Liver (tissue), 9 donors: ENCODE data around the gene KCNMB2. TPM values are rescaled to one million over a fixed set of nuclear protein-coding genes. Genes with fewer than 3 reads are reported as not detected.

Source experiments
- DNase-seq: peaks from one replicate; pipeline ENCODE4 v3.0.0-alpha.2; 2017; ENCODE audit warnings: low spot score
- H3K27ac ChIP-seq, 2 donors: one replicate each; pipeline ENCODE4 v1.7.0; 2013; ENCODE audit warnings: inconsistent platforms in 2 of 2, low read length in 2 of 2, control low read depth in 1 of 2, low read depth in 1 of 2, mild to moderate bottlenecking in 1 of 2
- H3K27me3 ChIP-seq, 4 donors: one replicate each; pipeline versions ENCODE4 v1.6.1 to v1.7.0; 2013; ENCODE audit warnings: low read length in 3 of 4, inconsistent platforms in 1 of 4, mild to moderate bottlenecking in 1 of 4, moderate library complexity in 1 of 4; ENCODE audit not compliant: control insufficient read depth in 4 of 4, insufficient read depth in 4 of 4
- H3K36me3 ChIP-seq, 4 donors: one replicate each; pipeline versions ENCODE4 v1.6.1 to v1.7.0; 2013; ENCODE audit warnings: low read length in 3 of 4, mild to moderate bottlenecking in 3 of 4, low read depth in 1 of 4, moderate library complexity in 1 of 4; ENCODE audit not compliant: control insufficient read depth in 4 of 4, insufficient read depth in 3 of 4
- H3K4me1 ChIP-seq, 4 donors: one replicate each; pipeline versions ENCODE4 v1.6.1 to v1.7.0; 2013; ENCODE audit warnings: low read length in 3 of 4, mild to moderate bottlenecking in 3 of 4, moderate library complexity in 1 of 4; ENCODE audit not compliant: control insufficient read depth in 4 of 4, insufficient read depth in 4 of 4
- H3K4me3 ChIP-seq, 3 donors: one replicate each; pipeline versions ENCODE4 v1.6.1 to v1.7.0; 2013; ENCODE audit warnings: low read length in 3 of 3, control low read depth in 1 of 3, low read depth in 1 of 3, mild to moderate bottlenecking in 1 of 3
- H3K9ac ChIP-seq, 2 donors: one replicate each; pipeline ENCODE4 v1.7.0; 2013; ENCODE audit warnings: low read length in 2 of 2, mild to moderate bottlenecking in 2 of 2, moderate library complexity in 2 of 2, control low read depth in 1 of 2, low read depth in 1 of 2
- H3K9me3 ChIP-seq, 4 donors: one replicate each; pipeline versions ENCODE4 v1.6.1 to v1.7.0; 2013; ENCODE audit warnings: low read length in 3 of 4; ENCODE audit not compliant: control insufficient read depth in 4 of 4
- EGR1 ChIP-seq, 2 donors: IDR thresholded peaks; 2 replicates each; pipeline ENCODE4 v1.6.1; 2016 to 2018; ENCODE audit warnings: antibody characterized with exemption in 2 of 2, low read depth in 2 of 2
- FOXA1 ChIP-seq: IDR thresholded peaks from 2 replicates; pipeline ENCODE4 v1.6.1; 2016; ENCODE audit warnings: antibody characterized with exemption
- FOXA2 ChIP-seq: IDR thresholded peaks from 2 replicates; pipeline ENCODE4 v1.6.1; 2016; ENCODE audit warnings: antibody characterized with exemption
- GABPA ChIP-seq, 2 donors: IDR thresholded peaks in 1 of 2; conservative IDR thresholded peaks in 1 of 2; 2 replicates each; pipeline ENCODE4 v1.6.1; 2016; ENCODE audit warnings: antibody characterized with exemption in 2 of 2, mild to moderate bottlenecking in 1 of 2, moderate library complexity in 1 of 2
- HNF4A ChIP-seq, 2 donors: conservative IDR thresholded peaks; 2 replicates each; pipeline ENCODE4 v1.6.1; 2016; ENCODE audit warnings: antibody characterized with exemption in 2 of 2, mild to moderate bottlenecking in 2 of 2
- HNF4G ChIP-seq: IDR thresholded peaks from 2 replicates; pipeline ENCODE4 v1.6.1; 2016; ENCODE audit warnings: antibody characterized with exemption
- JUND ChIP-seq, 2 donors: IDR thresholded peaks; 2 replicates each; pipeline ENCODE4 v1.6.1; 2016; ENCODE audit warnings: antibody characterized with exemption in 2 of 2
- NR2F2 ChIP-seq: IDR thresholded peaks from 2 replicates; pipeline ENCODE4 v1.6.1; 2016; ENCODE audit warnings: antibody characterized with exemption
- RAD21 ChIP-seq, 2 donors: IDR thresholded peaks; 2 replicates each; pipeline ENCODE4 v1.6.1; 2016; ENCODE audit warnings: antibody characterized with exemption in 2 of 2, mild to moderate bottlenecking in 2 of 2
- RXRA ChIP-seq, 2 donors: IDR thresholded peaks; 2 replicates each; pipeline ENCODE4 v1.6.1; 2017 to 2018; ENCODE audit warnings: antibody characterized with exemption in 2 of 2, mild to moderate bottlenecking in 1 of 2
- SP1 ChIP-seq: IDR thresholded peaks from 2 replicates; pipeline ENCODE4 v1.6.1; 2018; ENCODE audit warnings: antibody characterized with exemption, mild to moderate bottlenecking
- TAF1 ChIP-seq: conservative IDR thresholded peaks from 2 replicates; pipeline ENCODE4 v1.6.1; 2016; ENCODE audit warnings: antibody characterized with exemption, mild to moderate bottlenecking
- YY1 ChIP-seq: IDR thresholded peaks from 2 replicates; pipeline ENCODE4 v1.6.1; 2016; ENCODE audit warnings: antibody characterized with exemption, mild to moderate bottlenecking
- WGBS: extraction: QIAGEN DNeasy Blood & Tissue Kit; methylation state at CpG from one replicate; pipeline ENCODE4 v1.1.7; 2013; 5-methylcytosine and 5-hydroxymethylcytosine counted together
- polyA plus RNA-seq, 2 donors: library from polyadenylated mRNA; stranded (reverse) in 1 of 2; unstranded in 1 of 2; fragments of 200-250 nt in 1 of 2; fragments of >200 nt in 1 of 2; fragmentation: Nextera tagmentation in 1 of 2; extraction: Ambion mirVana in 1 of 2; gene quantifications; one replicate each; pipeline versions ENCODE4 v1.2.1 to v1.2.3, GENCODE V29; 2013 to 2015
- total RNA-seq, 2 donors: library from RNA; depleted of rRNA; stranded (reverse); fragments of >200 nt; gene quantifications; one replicate each; pipeline ENCODE4 v1.2.3, GENCODE V29; 2014
- TF ChIP-seq, protein P1 (sequence below): fragments of 150-350 bp; IDR thresholded peaks from 2 replicates; pipeline ENCODE4 v1.5.1; 2017; ENCODE audit warnings: improper control_type of control experiment, low read depth, low read length; ENCODE audit not compliant: missing input control
- TF ChIP-seq, protein P2 (sequence below): IDR thresholded peaks from 2 replicates; pipeline ENCODE4 v1.6.1; 2016; ENCODE audit warnings: antibody characterized with exemption
- TF ChIP-seq, protein P3 (sequence below): IDR thresholded peaks from 2 replicates; pipeline ENCODE4 v1.6.1; 2016; ENCODE audit warnings: antibody characterized with exemption, mild to moderate bottlenecking
- TF ChIP-seq, protein P4 (sequence below): IDR thresholded peaks from 2 replicates; pipeline ENCODE4 v1.6.1; 2016; ENCODE audit warnings: antibody characterized with exemption
- TF ChIP-seq, protein P5 (sequence below): IDR thresholded peaks from 2 replicates; pipeline ENCODE4 v1.6.1; 2016; ENCODE audit warnings: antibody characterized with exemption
- donor health status: healthy.
- donor health status: healthy.
- donor health status: healthy.
- donor health status: healthy.
- donor health status: healthy.

The KCNMB2 gene
- total and polyA plus RNA-seq, 4 donors, result 0.08 to 0.33 (median 0.16) TPM; not detected in 1

DNA sequence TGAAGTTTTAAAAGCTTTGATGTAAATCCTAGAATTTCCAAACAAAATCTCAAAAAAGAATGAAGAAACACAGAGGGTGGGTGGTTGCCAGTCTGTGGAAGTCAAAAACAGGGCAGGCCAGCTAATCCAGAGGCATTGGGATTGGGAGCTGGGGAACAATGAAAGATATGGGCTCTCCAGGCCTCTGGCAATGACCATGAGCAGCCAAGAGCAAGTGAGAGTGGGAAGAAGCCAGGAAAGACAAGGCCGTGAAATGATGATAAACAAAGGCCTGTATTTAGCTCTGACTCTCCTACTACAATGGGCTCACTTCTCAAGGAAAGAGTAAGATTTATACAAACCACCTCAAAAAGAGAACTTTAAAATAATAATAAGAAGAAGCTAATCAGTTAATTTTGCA lies 286.9 kb downstream of the KCNMB2 start (continued):
- TF ChIP-seq, protein P1, sequence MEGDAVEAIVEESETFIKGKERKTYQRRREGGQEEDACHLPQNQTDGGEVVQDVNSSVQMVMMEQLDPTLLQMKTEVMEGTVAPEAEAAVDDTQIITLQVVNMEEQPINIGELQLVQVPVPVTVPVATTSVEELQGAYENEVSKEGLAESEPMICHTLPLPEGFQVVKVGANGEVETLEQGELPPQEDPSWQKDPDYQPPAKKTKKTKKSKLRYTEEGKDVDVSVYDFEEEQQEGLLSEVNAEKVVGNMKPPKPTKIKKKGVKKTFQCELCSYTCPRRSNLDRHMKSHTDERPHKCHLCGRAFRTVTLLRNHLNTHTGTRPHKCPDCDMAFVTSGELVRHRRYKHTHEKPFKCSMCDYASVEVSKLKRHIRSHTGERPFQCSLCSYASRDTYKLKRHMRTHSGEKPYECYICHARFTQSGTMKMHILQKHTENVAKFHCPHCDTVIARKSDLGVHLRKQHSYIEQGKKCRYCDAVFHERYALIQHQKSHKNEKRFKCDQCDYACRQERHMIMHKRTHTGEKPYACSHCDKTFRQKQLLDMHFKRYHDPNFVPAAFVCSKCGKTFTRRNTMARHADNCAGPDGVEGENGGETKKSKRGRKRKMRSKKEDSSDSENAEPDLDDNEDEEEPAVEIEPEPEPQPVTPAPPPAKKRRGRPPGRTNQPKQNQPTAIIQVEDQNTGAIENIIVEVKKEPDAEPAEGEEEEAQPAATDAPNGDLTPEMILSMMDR, result no peak
- TF ChIP-seq NR2F2, result no peak
- no peak for TF ChIP-seq HNF4G

DNA sequence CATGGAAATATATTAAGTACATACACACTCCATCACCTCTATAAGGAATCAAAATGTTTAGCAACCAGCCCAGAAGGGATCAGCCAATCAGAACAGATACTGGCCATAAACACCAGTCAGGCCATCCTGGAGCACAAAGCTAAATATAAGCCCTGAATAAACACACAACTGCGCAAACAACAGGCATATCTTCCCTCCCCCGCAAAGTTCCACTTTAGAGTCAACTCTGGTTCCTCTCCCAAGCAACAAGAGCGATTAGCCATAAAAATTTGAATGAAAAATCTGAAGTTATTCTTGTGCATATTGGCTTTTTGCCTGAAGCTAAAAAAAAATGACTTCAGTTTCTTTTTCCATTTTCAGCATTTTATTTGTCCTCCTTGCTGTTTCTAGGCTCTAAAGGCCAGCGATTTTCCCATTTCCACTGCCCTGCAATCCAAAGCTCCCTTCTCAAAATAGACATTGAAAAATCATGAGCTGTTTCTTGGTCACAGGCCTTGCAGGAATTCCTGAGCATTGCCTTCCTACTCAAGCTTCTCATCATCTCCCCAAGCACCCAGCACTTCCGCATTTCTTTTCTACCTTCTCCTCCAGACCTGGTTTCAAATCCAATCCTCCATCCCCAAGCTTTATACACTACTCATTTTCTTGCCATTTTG lies 287.5 kb downstream of the KCNMB2 start:
- DNase-seq, result no peak

DNA sequence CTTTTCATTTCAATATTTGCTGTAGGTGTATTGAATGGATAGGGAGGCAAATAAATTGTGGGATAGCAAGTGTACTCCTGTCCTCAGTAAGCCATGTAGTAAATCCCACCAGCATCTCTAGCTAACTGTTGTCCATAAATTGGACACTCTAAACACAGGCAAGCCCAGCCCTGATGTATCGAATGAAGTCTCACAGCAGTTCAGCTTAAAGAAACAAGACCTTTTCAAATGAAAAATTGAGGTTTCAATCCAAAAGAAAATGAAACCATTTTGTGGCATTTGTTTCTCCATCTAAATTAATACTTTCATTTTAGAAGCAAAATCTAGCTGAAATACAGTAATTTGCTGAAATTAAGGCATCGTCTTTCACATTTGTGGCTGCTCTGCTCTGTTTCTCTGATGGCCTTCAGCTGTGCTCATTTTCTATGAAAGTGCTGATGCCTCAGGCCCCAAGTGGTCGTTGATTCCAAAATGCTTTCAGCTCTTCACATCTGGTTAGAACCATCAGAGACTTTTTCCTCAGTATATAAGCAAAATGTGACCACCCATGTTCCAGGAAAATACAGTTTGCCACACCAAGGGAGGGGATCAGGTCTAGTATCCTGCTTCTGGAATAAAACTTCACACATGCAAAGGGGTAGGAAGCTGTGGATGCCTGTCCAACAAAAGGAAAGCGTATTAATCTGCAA lies 290.3 kb downstream of the KCNMB2 start:
- H3K36me3 ChIP-seq, result no peaks in the 10 kb centered on the region
- DNase-seq, result no peak
- 63% methylated on average over 4 of the region's 4 CpGs for WGBS
- H3K27me3 ChIP-seq, result no peaks in the 10 kb centered on the region
- H3K9ac ChIP-seq, result no peak overlapping the region
- TF ChIP-seq, protein P2, sequence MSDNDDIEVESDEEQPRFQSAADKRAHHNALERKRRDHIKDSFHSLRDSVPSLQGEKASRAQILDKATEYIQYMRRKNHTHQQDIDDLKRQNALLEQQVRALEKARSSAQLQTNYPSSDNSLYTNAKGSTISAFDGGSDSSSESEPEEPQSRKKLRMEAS, result no peak
- TF ChIP-seq, protein P3, sequence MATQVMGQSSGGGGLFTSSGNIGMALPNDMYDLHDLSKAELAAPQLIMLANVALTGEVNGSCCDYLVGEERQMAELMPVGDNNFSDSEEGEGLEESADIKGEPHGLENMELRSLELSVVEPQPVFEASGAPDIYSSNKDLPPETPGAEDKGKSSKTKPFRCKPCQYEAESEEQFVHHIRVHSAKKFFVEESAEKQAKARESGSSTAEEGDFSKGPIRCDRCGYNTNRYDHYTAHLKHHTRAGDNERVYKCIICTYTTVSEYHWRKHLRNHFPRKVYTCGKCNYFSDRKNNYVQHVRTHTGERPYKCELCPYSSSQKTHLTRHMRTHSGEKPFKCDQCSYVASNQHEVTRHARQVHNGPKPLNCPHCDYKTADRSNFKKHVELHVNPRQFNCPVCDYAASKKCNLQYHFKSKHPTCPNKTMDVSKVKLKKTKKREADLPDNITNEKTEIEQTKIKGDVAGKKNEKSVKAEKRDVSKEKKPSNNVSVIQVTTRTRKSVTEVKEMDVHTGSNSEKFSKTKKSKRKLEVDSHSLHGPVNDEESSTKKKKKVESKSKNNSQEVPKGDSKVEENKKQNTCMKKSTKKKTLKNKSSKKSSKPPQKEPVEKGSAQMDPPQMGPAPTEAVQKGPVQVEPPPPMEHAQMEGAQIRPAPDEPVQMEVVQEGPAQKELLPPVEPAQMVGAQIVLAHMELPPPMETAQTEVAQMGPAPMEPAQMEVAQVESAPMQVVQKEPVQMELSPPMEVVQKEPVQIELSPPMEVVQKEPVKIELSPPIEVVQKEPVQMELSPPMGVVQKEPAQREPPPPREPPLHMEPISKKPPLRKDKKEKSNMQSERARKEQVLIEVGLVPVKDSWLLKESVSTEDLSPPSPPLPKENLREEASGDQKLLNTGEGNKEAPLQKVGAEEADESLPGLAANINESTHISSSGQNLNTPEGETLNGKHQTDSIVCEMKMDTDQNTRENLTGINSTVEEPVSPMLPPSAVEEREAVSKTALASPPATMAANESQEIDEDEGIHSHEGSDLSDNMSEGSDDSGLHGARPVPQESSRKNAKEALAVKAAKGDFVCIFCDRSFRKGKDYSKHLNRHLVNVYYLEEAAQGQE, result no peak
- TF ChIP-seq RXRA (IDR thresholded peaks at IDR 0.05), result no peak
- no peak for TF ChIP-seq HNF4G
- TF ChIP-seq YY1, result no peak
- TF ChIP-seq NR2F2, result no peak
- TF ChIP-seq, protein P4, sequence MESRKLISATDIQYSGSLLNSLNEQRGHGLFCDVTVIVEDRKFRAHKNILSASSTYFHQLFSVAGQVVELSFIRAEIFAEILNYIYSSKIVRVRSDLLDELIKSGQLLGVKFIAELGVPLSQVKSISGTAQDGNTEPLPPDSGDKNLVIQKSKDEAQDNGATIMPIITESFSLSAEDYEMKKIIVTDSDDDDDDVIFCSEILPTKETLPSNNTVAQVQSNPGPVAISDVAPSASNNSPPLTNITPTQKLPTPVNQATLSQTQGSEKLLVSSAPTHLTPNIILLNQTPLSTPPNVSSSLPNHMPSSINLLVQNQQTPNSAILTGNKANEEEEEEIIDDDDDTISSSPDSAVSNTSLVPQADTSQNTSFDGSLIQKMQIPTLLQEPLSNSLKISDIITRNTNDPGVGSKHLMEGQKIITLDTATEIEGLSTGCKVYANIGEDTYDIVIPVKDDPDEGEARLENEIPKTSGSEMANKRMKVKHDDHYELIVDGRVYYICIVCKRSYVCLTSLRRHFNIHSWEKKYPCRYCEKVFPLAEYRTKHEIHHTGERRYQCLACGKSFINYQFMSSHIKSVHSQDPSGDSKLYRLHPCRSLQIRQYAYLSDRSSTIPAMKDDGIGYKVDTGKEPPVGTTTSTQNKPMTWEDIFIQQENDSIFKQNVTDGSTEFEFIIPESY, result no peak
- TF ChIP-seq JUND (IDR thresholded peaks at IDR 0.05), result no peak
- no peak for TF ChIP-seq SP1
- TF ChIP-seq FOXA1, result no peak
- no peak for TF ChIP-seq HNF4A (conservative IDR thresholded peaks at IDR 0.05)
- TF ChIP-seq FOXA2, result no peak
- TF ChIP-seq GABPA (IDR thresholded peaks at IDR 0.05 in 1 of 2, conservative IDR thresholded peaks at IDR 0.05 in 1 of 2), result no peak
- TF ChIP-seq, protein P1, result no peak
- TF ChIP-seq, protein P5, sequence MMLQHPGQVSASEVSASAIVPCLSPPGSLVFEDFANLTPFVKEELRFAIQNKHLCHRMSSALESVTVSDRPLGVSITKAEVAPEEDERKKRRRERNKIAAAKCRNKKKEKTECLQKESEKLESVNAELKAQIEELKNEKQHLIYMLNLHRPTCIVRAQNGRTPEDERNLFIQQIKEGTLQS, result no peak
- TF ChIP-seq RAD21 (IDR thresholded peaks at IDR 0.05), result no peak
- no peak for TF ChIP-seq EGR1 (IDR thresholded peaks at IDR 0.05; ENCODE audit: low read depth in 2 of 2)
- no peak for TF ChIP-seq TAF1
- H3K9me3 ChIP-seq, result no peaks in the 10 kb centered on the region
- no peaks in the 10 kb centered on the region for H3K4me1 ChIP-seq
- no peak overlapping the region for H3K4me3 ChIP-seq
- no peak overlapping the region for H3K27ac ChIP-seq

More for the DNA sequence above, 287.5 kb downstream of the KCNMB2 start:
- no peaks in the 10 kb centered on the region for H3K9me3 ChIP-seq
- no peaks in the 10 kb centered on the region for H3K4me1 ChIP-seq
- no peak overlapping the region for H3K4me3 ChIP-seq
- no peaks in the 10 kb centered on the region for H3K27me3 ChIP-seq
- TF ChIP-seq NR2F2, result peak; percentile 33
- TF ChIP-seq, protein P5, result no peak
- TF ChIP-seq HNF4G, result no peak
- no peak overlapping the region for H3K9ac ChIP-seq
- WGBS, result 53% methylated on average over 5 of the region's 5 CpGs
- no peaks in the 10 kb centered on the region for H3K36me3 ChIP-seq
- peak overlapping the region in 1 of 2 donors; percentile 26 for H3K27ac ChIP-seq
